Measurements from ENCODE around the gene NEDD4L. TPM values are rescaled to one million over a fixed set of nuclear protein-coding genes. Genes with fewer than 3 reads are reported as not detected.

Gene NEDD4L
- polyA plus RNA-seq, 1 of the 3 experiments (the other 2 are of a cell fraction), result 13.2 TPM

- Histone ChIP-seq H3K79me2 (ENCODE audit: insufficient read depth) (no peaks in the 10 kb centered on the region), H3K27ac (ENCODE audit: low read depth in 2 of 2, low read length in 1 of 2) (peak overlapping the region in 1 of 2 experiments; percentile 50; a peak in 2 of 4 replicates), H3K9me3 (no peaks in the 10 kb centered on the region), H2AFZ (ENCODE audit: low read depth) (no peak overlapping the region), H3K27me3 (ENCODE audit: insufficient read depth) (no peaks in the 10 kb centered on the region), H3K4me2 (no peak overlapping the region), H3F3A (replicated peaks; ENCODE audit: insufficient read depth) (peaks cover 5% of the 10 kb centered on the region), H3K36me3 (replicated peaks in 1 of 2; ENCODE audit: control insufficient read depth in 1 of 2, insufficient read depth in 2 of 2, low read length in 1 of 2) (no peaks in the 10 kb centered on the region), H3K9ac (no peak overlapping the region), H3K9me2 (no peaks in the 10 kb centered on the region), H3K4me1 (ENCODE audit: control insufficient read depth in 1 of 2, insufficient read depth in 2 of 2, low read depth in 1 of 2, low read length in 1 of 2) (0 out of 4 replicates have a peak, but pooled peaks cover 0 to 3% of the 10 kb centered on the region in 2 experiments), H4K20me1 (ENCODE audit: insufficient read depth) (no peaks in the 10 kb centered on the region), H3K4me3 (ENCODE audit: low read depth in 2 of 2, low read length in 1 of 2) (no peak overlapping the region)
- ChIA-PET POLR2A (no interaction called here), CTCF (no interaction called here)
- 68% methylated on average over 2 of the region's 2 CpGs for WGBS (ENCODE audit: low lambda C conversion rate)
- TF ChIP-seq EP300 (IDR thresholded peaks at IDR 0.05; ENCODE audit: borderline replicate concordance in 1 of 2, low read depth in 1 of 2, low read length in 1 of 2), result no peak
- no peak for TF ChIP-seq ZBTB33 (IDR thresholded peaks at IDR 0.05; ENCODE audit: borderline replicate concordance, low read depth)
- no peak for TF ChIP-seq NFIC (IDR thresholded peaks at IDR 0.05; ENCODE audit: borderline replicate concordance)
- TF ChIP-seq RFX5 (IDR thresholded peaks at IDR 0.05; ENCODE audit: low read length), result no peak
- no peak for TF ChIP-seq RXRA (IDR thresholded peaks at IDR 0.05; ENCODE audit: borderline replicate concordance, low read depth)
- no peak for TF ChIP-seq JUND (IDR thresholded peaks at IDR 0.05)
- no peak for TF ChIP-seq FOXM1 (IDR thresholded peaks at IDR 0.05; ENCODE audit: low read depth)
- TF ChIP-seq CTCF (IDR thresholded peaks at IDR 0.05), result no peak
- no peak for TF ChIP-seq RCOR1 (IDR thresholded peaks at IDR 0.05; ENCODE audit: low read length)
- TF ChIP-seq SMC3 (IDR thresholded peaks at IDR 0.05; ENCODE audit: low read depth, low read length), result no peak
- TF ChIP-seq CHD2 (IDR thresholded peaks at IDR 0.05; ENCODE audit: low read length, partially characterized antibody), result no peak
- no peak for TF ChIP-seq RAD21 (IDR thresholded peaks at IDR 0.05; ENCODE audit: low read length)
- no peak for TF ChIP-seq MEF2A (IDR thresholded peaks at IDR 0.05; ENCODE audit: borderline replicate concordance, low read depth)
- DNase-seq, result no peak
These were observed 39.0 kb upstream of the NEDD4L start for GRCh38 chr18:58005011-58005410.

- ChIA-PET CTCF (no interaction called here), POLR2A (no interaction called here)
- no peak overlapping the region for H3K27ac ChIP-seq (ENCODE audit: low read depth in 2 of 2, low read length in 1 of 2)
- H3K9me2 ChIP-seq, result no peaks in the 10 kb centered on the region
- H2AFZ ChIP-seq (ENCODE audit: low read depth), result no peak overlapping the region
- H3K9me3 ChIP-seq, result no peaks in the 10 kb centered on the region
- H3K36me3 ChIP-seq (replicated peaks in 1 of 2; ENCODE audit: control insufficient read depth in 1 of 2, insufficient read depth in 2 of 2, low read length in 1 of 2), result no peaks in the 10 kb centered on the region
- H3K79me2 ChIP-seq (ENCODE audit: insufficient read depth), result no peaks in the 10 kb centered on the region
- no peak for DNase-seq
- 67% methylated on average over 3 of the region's 3 CpGs for WGBS (ENCODE audit: low lambda C conversion rate)
- peaks cover 5% of the 10 kb centered on the region for H3F3A ChIP-seq (replicated peaks; ENCODE audit: insufficient read depth)
- TF ChIP-seq GATA2 (CRISPR knock-in tag; IDR thresholded peaks at IDR 0.05) (no peak), MAX (IDR thresholded peaks at IDR 0.05; ENCODE audit: low read depth) (no peak), ELF1 (IDR thresholded peaks at IDR 0.05) (no peak)
- 0 out of 4 replicates have a peak, but pooled peaks cover 0 to 3% of the 10 kb centered on the region in 2 experiments for H3K4me1 ChIP-seq (ENCODE audit: control insufficient read depth in 1 of 2, insufficient read depth in 2 of 2, low read depth in 1 of 2, low read length in 1 of 2)
- no peak overlapping the region for H3K4me3 ChIP-seq (ENCODE audit: low read depth in 2 of 2, low read length in 1 of 2)
- H3K27me3 ChIP-seq (ENCODE audit: insufficient read depth), result no peaks in the 10 kb centered on the region
- no peaks in the 10 kb centered on the region for H4K20me1 ChIP-seq (ENCODE audit: insufficient read depth)
- no peak overlapping the region for H3K4me2 ChIP-seq
- no peak overlapping the region for H3K9ac ChIP-seq
These were observed 38.0 kb upstream of the NEDD4L start for GRCh38 chr18:58005885-58006523.

Data from SK-N-SH (cell line).